22Rv1 (cell line): ENCODE results near the gene ZFYVE19.

Experiments used
- H3K27ac ChIP-seq: fragments of 450-650 bp; 2 replicates; pipeline ENCODE4 v1.5.1; 2017
- ZFX ChIP-seq: fragments of 450-650 bp; IDR thresholded peaks from 2 replicates; pipeline ENCODE4 v1.6.1; 2017; ENCODE audit warnings: antibody characterized with exemption, borderline replicate concordance
- TF ChIP-seq, protein P1 (sequence below): fragments of 450-650 bp; IDR thresholded peaks from 2 replicates; pipeline ENCODE4 v1.5.1; 2017; ENCODE audit warnings: mild to moderate bottlenecking

The ZFYVE19 gene

GRCh38 chr15:40772014-40772413 is 34.9 kb upstream of the ZFYVE19 start:
- TF ChIP-seq ZFX, result no peak
- TF ChIP-seq, protein P1, sequence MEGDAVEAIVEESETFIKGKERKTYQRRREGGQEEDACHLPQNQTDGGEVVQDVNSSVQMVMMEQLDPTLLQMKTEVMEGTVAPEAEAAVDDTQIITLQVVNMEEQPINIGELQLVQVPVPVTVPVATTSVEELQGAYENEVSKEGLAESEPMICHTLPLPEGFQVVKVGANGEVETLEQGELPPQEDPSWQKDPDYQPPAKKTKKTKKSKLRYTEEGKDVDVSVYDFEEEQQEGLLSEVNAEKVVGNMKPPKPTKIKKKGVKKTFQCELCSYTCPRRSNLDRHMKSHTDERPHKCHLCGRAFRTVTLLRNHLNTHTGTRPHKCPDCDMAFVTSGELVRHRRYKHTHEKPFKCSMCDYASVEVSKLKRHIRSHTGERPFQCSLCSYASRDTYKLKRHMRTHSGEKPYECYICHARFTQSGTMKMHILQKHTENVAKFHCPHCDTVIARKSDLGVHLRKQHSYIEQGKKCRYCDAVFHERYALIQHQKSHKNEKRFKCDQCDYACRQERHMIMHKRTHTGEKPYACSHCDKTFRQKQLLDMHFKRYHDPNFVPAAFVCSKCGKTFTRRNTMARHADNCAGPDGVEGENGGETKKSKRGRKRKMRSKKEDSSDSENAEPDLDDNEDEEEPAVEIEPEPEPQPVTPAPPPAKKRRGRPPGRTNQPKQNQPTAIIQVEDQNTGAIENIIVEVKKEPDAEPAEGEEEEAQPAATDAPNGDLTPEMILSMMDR, result no peak
- H3K27ac ChIP-seq, result no peak overlapping the region

- no peak overlapping the region for H3K27ac ChIP-seq
- TF ChIP-seq ZFX, result no peak
- TF ChIP-seq, protein P1, result no peak
Measured at GRCh38 chr15:40773496-40773895, 33.4 kb upstream of the ZFYVE19 start.

GRCh38 chr15:40773902-40774301 is 33.0 kb upstream of the ZFYVE19 start:
- TF ChIP-seq, protein P1, result no peak
- no peak for TF ChIP-seq ZFX
- H3K27ac ChIP-seq, result no peak overlapping the region

DNA sequence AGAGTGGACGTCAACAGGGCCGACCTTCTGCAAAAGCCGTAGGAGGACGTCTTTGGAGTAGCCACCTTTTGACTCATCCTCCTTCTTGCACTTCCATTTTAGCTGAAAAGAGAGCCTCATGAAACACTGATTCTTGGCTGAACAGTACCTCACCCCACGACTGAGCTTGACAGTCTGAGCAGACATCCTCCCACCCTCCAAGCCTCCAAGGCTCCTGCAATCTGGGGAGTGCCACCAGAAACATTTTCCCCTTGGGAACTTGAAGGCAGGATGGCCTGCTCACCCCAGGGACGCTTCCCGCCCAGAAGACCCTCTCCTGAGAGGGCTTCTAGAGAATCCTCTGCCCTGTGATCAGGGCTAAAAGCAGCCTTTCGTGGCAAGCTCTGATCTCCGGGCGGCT is 31.9 kb upstream of the ZFYVE19 start:
- H3K27ac ChIP-seq, result no peak overlapping the region
- TF ChIP-seq, protein P1, result no peak
- TF ChIP-seq ZFX, result no peak

DNA sequence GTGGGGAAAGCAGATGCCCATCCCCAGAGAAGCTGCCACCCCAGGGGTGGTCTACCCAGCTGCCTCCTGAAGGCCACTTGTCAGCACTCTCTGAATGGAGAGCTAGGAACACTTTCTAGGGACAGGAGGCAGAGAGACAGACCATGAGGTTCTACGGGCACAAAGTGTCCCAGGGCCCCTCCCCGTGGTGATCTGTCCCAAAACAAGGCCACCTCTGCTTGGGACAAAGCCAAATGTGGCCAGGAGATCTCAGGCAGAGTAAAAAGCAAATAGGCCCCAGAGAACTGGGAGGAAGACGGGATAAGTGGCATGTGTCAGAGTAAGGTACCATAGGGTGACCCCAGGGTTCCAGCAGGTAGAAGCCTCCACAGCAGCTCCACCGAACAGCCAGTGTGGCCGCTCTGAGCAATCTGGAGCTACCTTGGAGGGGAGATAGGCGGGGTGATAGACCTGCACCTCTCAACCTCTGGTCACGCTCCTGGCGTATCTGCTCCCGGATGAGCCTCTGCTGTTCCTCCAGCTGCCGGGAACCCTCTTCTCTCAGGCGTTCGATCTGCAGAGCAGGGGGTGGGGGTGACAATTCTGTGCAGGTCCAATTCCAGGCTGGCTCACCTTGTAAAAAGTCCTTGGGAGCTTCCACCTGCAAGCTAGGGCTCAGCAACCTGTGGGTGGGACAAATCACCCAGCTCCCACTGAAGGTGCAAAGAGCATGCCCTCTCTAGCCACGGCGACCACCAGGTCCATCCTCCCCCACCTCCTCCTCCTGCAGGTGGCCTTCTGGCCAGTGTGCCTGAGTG is 31.0 kb upstream of the ZFYVE19 start:
- no peak for TF ChIP-seq ZFX
- TF ChIP-seq, protein P1, result no peak
- H3K27ac ChIP-seq, result no peak overlapping the region

DNA sequence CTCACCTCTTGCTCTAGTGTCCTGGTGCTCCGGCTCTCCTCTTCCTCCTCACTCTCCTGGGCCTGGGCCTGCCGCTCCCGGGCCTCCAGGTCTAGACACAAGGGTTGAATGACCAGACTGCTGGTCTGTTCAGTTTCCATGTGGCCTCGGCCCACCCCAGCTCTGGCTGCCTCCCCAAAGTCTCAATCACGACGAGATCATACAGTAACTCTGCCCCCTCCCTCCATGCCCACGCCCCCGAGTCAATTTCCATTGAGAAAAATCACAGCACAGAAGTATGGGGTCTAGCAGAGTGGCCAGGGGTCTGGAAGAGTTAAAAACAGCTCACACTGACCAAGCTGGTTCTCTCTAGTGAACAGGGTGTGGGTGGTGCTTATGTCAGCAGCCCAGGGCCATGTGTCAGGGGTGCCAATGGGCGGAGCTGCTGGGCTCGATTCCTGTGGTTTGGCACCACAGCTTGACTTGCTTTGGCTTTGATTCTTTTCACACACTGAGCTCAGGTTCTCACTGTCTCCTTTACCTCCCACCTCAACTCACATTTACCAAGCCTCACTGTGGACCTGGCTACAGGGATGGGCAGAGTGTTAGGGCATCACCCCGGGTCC is 30.2 kb upstream of the ZFYVE19 start:
- TF ChIP-seq, protein P1, result no peak
- no peak for TF ChIP-seq ZFX
- H3K27ac ChIP-seq, result peak overlapping the region; percentile 37; the same call in 1 of the 2 replicates

DNA sequence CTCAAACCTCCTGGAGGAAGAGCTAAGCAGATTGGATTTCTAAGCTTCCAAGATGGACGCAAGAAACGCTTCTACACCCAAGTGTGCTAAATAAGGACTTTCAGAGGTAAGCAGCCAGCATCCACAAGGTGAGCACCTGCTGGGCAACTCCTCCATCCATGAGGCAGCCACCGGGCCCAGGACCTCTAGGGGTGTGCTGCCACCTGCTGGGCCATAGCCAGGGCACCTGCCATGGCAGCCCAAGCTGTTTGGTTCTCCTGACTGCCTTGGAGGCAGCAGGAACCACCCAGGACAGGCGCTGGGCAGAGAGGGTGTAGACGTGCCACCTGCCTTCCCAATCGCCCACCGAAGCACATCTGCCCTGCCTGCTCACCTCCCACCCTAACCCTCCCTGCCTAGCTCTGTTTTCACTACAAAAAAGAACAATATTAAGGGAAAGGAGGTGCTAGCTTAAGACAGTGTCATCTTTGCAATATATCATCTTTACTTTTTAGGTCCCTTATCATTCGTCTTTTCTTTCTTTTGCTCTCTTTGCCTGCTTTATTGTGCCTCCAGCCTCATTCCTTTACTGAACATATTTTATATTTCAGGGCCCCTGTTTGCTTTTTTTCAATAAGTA is 24.2 kb upstream of the ZFYVE19 start:
- TF ChIP-seq, protein P1, result peak; percentile 91
- TF ChIP-seq ZFX, result no peak
- H3K27ac ChIP-seq, result peak overlapping the region; percentile 27; the same call in 1 of the 2 replicates
